Panc1 (cell line): ENCODE data around the gene IL1RAPL1. TPM values are rescaled to one million over a fixed set of nuclear protein-coding genes. Genes with fewer than 3 reads are reported as not detected.

Source experiments
- ATAC-seq: fragments of 200-7000 bp; cut with Tn5 transposase; 2 replicates; pipeline ENCODE4 v1.9.1; 2020; ENCODE audit warnings: mild to moderate bottlenecking, moderate library complexity
- BruUV-seq: library from RNA; stranded (reverse); fragments of 400-500 nt; replicated peaks from 2 replicates; lab custom pipeline; 2021; lab: Mats Ljungman, UMichigan
- CTCF ChIA-PET: fragments of 300-600 bp; sonication (Branson Sonifier 250); formaldehyde crosslinking; loops from one replicate; lab custom pipeline; 2022; ENCODE audit warnings: antibody characterized with exemption; lab: Charles Lee
- POLR2A ChIA-PET: fragments of 300-600 bp; sonication (Branson Sonifier 250); formaldehyde crosslinking; loops from one replicate; lab custom pipeline; 2022; ENCODE audit warnings: antibody characterized with exemption; lab: Charles Lee
- DNase-seq: peaks from one replicate; pipeline ENCODE4 v3.0.0-alpha.2; 2010; ENCODE audit warnings: low read depth, low spot score
- H3K27ac ChIP-seq: 2 replicates; pipeline ENCODE4 v1.5.1; 2011; ENCODE audit warnings: mild to moderate bottlenecking, low read length, inconsistent platforms
- H3K27me3 ChIP-seq: fragments of 200-500 bp; sonication (Bioruptor generic); 2 replicates; pipeline ENCODE4 v1.6.0; 2014; ENCODE audit warnings: low read length, inconsistent platforms; ENCODE audit not compliant: control insufficient read depth, insufficient read depth
- H3K36me3 ChIP-seq: fragments of 200-500 bp; sonication (Bioruptor generic); 2 replicates; pipeline ENCODE4 v1.5.1; 2014; ENCODE audit warnings: inconsistent platforms, mild to moderate bottlenecking, low read length, moderate library complexity; ENCODE audit not compliant: control insufficient read depth, insufficient read depth
- H3K4me1 ChIP-seq: 2 replicates; pipeline ENCODE4 v1.5.1; 2011; ENCODE audit warnings: inconsistent platforms, mild to moderate bottlenecking, low read length, moderate library complexity; ENCODE audit not compliant: control insufficient read depth, insufficient read depth
- H3K4me3 ChIP-seq, 2 experiments: 2 replicates each; pipeline ENCODE4 v1.5.1; 2011 to 2012; ENCODE audit warnings: low read depth in 2 of 2, low read length in 2 of 2, mild to moderate bottlenecking in 2 of 2, inconsistent platforms in 1 of 2, moderate library complexity in 1 of 2
- H3K9me3 ChIP-seq: fragments of 200-500 bp; sonication (Bioruptor generic); 2 replicates; pipeline ENCODE4 v1.5.1; 2014; ENCODE audit warnings: low read depth, mild to moderate bottlenecking, inconsistent platforms, low read length, moderate library complexity; ENCODE audit not compliant: control insufficient read depth, insufficient read depth
- POLR2AphosphoS5 ChIP-seq: IDR thresholded peaks from 2 replicates; pipeline ENCODE4 v1.6.1; 2012; ENCODE audit warnings: mild to moderate bottlenecking, low read depth, low read length, moderate library complexity
- SIN3A ChIP-seq: IDR thresholded peaks from 2 replicates; pipeline ENCODE4 v1.6.1; 2012; ENCODE audit warnings: low read depth, mild to moderate bottlenecking, low read length, moderate library complexity, borderline replicate concordance; ENCODE audit not compliant: insufficient read depth
- TCF7L2 ChIP-seq: IDR thresholded peaks from 2 replicates; pipeline ENCODE4 v1.6.1; 2011; ENCODE audit warnings: mild to moderate bottlenecking, low read depth, low read length, inconsistent platforms
- in situ Hi-C: cut with HindIII; loops from 2 replicates; pipeline ENCODE4 v1.10.0; 2016; ENCODE audit warnings: low sequenced_read_pairs, low pct_unique_long_range_greater_than_20kb
- intact Hi-C: fragments of 100-400 bp; cut with micrococcal nuclease; formaldehyde crosslinking; loops from one replicate; pipeline ENCODE4 v1.10.0; 2022; ENCODE audit not compliant: unreplicated experiment
- total RNA-seq: library from RNA; stranded (reverse); gene quantifications from one replicate; pipeline ENCODE4 v1.2.1, GENCODE V29; 2021; ENCODE audit not compliant: unreplicated experiment
- TF ChIP-seq, protein P1 (sequence below): fragments of 450-650 bp; IDR thresholded peaks from 2 replicates; pipeline ENCODE4 v1.5.1; 2017; ENCODE audit warnings: mild to moderate bottlenecking
- TF ChIP-seq, protein P2 (sequence below), 2 experiments: IDR thresholded peaks; 2 replicates each; pipeline ENCODE4 v1.6.1; 2011 to 2012; ENCODE audit warnings: low read depth in 2 of 2, control low read depth in 1 of 2, low read length in 1 of 2, mild to moderate bottlenecking in 1 of 2, moderate library complexity in 1 of 2; ENCODE audit not compliant: insufficient read depth in 1 of 2

IL1RAPL1 gene
- total RNA-seq, 1 experiment from 2014 or later, result 0.59 TPM

DNA sequence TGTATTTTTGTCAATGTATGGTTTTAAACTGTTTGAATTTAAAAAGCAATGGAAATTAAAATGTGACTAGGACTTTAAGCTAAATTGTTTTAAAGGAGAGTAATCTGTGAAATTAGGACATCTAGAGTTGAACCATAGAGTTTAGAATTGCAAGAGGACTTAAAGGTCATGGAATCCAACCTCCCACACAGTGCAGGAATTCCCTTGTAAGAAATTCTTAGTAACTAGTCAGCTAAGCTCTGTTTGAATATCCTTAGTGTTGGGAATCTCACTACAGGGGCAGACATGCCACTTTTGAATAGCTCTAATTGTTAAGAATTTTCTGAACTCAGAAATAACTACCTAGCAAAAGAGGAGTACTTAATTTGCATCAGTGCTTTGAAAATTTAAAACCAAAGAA, 292.9 kb downstream of the IL1RAPL1 start:
- no TSS peak for BruUV-seq
- intact Hi-C loops (no loop called here), in situ Hi-C loops (no loop called here)
- Histone ChIP-seq H3K4me1 (no peaks in the 10 kb centered on the region), H3K36me3 (no peaks in the 10 kb centered on the region), H3K27me3 (no peaks in the 10 kb centered on the region), H3K9me3 (no peaks in the 10 kb centered on the region), H3K4me3 (no peak overlapping the region), H3K27ac (no peak overlapping the region)
- CTCF ChIA-PET, result no interaction called here
- DNase-seq (no peak), ATAC-seq (no peak)
- no peak for TF ChIP-seq TCF7L2
- TF ChIP-seq, protein P1, sequence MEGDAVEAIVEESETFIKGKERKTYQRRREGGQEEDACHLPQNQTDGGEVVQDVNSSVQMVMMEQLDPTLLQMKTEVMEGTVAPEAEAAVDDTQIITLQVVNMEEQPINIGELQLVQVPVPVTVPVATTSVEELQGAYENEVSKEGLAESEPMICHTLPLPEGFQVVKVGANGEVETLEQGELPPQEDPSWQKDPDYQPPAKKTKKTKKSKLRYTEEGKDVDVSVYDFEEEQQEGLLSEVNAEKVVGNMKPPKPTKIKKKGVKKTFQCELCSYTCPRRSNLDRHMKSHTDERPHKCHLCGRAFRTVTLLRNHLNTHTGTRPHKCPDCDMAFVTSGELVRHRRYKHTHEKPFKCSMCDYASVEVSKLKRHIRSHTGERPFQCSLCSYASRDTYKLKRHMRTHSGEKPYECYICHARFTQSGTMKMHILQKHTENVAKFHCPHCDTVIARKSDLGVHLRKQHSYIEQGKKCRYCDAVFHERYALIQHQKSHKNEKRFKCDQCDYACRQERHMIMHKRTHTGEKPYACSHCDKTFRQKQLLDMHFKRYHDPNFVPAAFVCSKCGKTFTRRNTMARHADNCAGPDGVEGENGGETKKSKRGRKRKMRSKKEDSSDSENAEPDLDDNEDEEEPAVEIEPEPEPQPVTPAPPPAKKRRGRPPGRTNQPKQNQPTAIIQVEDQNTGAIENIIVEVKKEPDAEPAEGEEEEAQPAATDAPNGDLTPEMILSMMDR, result no peak
- POLR2A ChIA-PET, result no interaction called here

DNA sequence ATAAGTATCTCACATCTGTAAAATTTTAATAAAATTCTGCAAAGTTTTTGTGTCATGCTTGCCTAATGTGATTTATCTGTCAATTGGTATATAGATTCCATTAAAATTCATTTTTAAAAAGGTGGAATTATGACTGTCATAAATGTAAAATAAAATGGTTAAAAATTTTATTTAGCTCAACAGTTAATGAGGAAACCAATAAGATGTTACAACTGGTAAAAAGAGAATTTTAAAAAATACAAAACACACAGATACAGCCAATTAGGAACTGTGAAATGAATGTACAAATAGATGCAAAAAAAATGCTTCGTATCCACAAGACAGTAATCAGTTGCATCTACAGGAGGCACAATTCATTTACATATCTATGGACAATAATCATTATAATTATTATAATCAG, 297.6 kb downstream of the IL1RAPL1 start:
- Histone ChIP-seq H3K27me3 (no peaks in the 10 kb centered on the region), H3K4me1 (no peaks in the 10 kb centered on the region), H3K4me3 (no peak overlapping the region), H3K9me3 (no peaks in the 10 kb centered on the region), H3K27ac (no peak overlapping the region), H3K36me3 (no peaks in the 10 kb centered on the region)
- BruUV-seq, result no TSS peak
- POLR2A ChIA-PET, result no interaction called here
- in situ Hi-C loops (no loop called here), intact Hi-C loops (no loop called here)
- CTCF ChIA-PET, result no interaction called here
- TF ChIP-seq, protein P2, sequence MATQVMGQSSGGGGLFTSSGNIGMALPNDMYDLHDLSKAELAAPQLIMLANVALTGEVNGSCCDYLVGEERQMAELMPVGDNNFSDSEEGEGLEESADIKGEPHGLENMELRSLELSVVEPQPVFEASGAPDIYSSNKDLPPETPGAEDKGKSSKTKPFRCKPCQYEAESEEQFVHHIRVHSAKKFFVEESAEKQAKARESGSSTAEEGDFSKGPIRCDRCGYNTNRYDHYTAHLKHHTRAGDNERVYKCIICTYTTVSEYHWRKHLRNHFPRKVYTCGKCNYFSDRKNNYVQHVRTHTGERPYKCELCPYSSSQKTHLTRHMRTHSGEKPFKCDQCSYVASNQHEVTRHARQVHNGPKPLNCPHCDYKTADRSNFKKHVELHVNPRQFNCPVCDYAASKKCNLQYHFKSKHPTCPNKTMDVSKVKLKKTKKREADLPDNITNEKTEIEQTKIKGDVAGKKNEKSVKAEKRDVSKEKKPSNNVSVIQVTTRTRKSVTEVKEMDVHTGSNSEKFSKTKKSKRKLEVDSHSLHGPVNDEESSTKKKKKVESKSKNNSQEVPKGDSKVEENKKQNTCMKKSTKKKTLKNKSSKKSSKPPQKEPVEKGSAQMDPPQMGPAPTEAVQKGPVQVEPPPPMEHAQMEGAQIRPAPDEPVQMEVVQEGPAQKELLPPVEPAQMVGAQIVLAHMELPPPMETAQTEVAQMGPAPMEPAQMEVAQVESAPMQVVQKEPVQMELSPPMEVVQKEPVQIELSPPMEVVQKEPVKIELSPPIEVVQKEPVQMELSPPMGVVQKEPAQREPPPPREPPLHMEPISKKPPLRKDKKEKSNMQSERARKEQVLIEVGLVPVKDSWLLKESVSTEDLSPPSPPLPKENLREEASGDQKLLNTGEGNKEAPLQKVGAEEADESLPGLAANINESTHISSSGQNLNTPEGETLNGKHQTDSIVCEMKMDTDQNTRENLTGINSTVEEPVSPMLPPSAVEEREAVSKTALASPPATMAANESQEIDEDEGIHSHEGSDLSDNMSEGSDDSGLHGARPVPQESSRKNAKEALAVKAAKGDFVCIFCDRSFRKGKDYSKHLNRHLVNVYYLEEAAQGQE (IDR thresholded peaks at IDR 0.05; ENCODE audit: insufficient read depth in 1 of 2, low read depth in 2 of 2, low read length in 1 of 2), result no peak
- TF ChIP-seq POLR2AphosphoS5 (no peak), TCF7L2 (no peak), SIN3A (no peak)
- TF ChIP-seq, protein P1, result no peak
- ATAC-seq, result no peak
- no peak for DNase-seq
